ENCODE data around the gene POU2F3.

The POU2F3 gene

DNA sequence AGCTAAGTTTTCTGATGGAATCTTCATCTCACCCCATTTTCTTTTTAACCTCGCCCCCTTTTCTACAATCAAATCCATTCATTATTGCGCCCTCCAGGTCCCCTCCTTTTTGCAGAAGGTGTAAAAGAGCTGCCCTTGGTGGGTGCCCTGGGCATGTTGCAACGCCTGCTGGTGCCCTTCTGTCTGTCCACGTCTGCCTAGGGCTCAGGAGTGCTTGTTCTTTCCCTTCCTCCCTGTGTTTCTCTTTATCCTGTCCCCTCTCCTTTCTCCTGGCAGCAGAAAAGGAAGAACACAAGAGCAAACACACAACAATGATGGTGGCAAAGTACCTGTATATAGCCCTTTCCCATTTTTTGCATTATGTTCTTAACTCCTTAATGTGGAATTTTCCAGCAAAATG, 79.0 kb downstream of the POU2F3 start:
- no peak for DNase-seq (ENCODE audit: low read depth)

DNA sequence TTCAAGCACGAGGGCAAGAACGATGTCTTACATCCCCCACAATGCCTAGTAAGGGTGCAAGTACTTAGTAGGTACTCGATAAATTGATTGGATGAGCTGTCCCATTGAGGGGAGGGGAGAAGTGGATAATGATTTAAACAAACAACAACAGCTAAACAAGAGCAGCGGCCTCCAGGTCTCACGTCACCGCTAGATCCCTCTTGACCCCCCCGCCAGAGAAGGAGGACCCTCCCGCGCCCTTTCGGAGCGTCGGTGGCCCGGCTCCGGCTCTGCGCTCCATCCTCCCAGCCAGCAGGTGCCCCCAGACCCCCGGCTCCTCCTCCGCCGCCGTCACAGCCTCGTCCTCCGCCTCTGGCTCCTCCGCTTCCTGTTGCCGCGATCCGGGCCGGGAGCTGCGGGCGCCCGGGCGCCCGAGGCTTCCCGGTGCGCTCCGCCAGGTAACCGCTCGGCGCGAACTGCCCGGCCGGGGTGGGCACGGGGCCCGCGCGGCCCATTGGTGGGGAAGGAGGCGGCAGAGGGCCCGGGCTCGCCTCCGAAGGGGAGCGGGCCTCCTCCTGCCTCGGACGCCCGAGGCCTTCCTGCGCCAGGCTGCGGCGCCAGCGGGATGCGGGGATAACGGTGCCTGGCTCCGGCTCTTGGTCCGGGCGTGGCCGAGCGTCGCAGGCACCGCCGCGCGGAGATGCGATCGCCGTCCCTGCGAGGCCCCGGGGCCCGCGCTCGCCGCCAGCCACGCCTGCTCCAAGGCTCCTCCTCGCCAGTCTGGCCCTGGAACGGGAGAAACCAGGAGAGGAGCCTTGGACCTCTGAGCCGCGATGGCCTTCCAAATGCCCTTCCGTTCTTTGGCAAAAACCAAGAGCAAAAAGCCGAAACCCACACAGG, 85.2 kb downstream of the POU2F3 start, which contains the start of gene TLCD5:
TLCD5 (plus strand) TSS at position 368 of the 879 bp plus-strand sequence. CDS start 2,143 bp downstream, outside the sequence.
- DNase-seq (ENCODE audit: low read depth) = peak; percentile 69

DNA sequence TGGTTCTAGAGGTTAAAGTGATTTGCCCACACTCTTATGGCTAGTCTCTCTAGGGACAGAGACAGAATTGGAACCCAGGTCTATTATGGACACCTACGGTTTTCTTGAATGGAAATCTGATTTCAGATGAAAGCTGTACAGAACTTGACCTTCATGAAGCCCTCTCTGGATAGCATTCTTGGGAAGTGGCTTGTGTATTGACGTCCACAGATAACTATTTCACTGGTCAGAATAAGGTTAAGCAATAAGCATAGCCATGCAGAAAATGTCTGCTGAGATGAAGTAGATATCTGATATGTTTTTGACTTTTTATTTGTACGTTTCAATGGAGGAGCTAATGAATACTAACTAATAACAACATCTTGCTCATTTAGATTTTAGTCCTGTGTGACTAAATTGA, 86.3 kb downstream of the POU2F3 start:
- peak; percentile 93 for DNase-seq (ENCODE audit: low read depth)

GRCh38 chr11:120326845-120327281, 86.9 kb downstream of the POU2F3 start:
- DNase-seq (ENCODE audit: low read depth) = peak; percentile 83

GRCh38 chr11:120327311-120327710, 87.4 kb downstream of the POU2F3 start:
- DNase-seq (ENCODE audit: low read depth) = no peak

- DNase-seq (ENCODE audit: low read depth) = no peak
Measured at GRCh38 chr11:120329556-120329955, 89.6 kb downstream of the POU2F3 start.

GRCh38 chr11:120330045-120330444, 90.1 kb downstream of the POU2F3 start:
- DNase-seq (ENCODE audit: low read depth) = no peak

DNA sequence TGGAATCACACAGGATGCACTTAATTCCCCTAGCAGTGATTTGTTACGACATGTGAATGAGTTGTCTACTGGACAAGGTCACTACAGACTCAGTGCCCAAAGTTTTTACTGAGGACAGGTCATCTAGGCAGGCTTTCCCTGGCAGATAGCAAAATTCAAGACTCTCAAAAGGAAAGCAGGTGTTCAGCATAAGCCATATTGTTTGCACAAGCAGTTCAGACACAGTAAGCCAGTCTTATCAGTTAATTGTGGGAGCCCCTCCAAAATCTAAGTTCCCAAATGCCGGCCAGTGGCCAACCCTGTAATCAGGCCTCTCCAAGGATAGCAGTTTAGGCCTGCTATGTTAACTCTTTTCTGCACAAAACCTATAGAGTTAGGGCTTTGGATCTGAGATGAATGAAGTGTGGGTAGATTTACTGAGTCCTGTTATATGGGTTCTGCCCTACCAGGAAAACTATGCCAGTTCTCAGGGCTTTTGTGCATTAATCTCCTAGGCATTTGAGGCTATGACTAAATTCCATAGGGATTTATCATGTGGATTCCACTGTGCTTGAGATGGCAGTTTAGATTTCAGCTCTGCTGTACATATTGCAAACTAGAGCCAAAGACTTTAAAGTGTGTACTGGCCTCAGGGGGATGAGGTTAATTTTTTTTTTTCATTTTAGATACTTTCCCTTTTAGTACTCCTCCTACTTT, 91.5 kb downstream of the POU2F3 start:
- peak; percentile 95 for DNase-seq (ENCODE audit: low read depth)

GRCh38 chr11:120332822-120333716, 93.1 kb downstream of the POU2F3 start:
- DNase-seq (ENCODE audit: low read depth) = peak; percentile 39

DNA sequence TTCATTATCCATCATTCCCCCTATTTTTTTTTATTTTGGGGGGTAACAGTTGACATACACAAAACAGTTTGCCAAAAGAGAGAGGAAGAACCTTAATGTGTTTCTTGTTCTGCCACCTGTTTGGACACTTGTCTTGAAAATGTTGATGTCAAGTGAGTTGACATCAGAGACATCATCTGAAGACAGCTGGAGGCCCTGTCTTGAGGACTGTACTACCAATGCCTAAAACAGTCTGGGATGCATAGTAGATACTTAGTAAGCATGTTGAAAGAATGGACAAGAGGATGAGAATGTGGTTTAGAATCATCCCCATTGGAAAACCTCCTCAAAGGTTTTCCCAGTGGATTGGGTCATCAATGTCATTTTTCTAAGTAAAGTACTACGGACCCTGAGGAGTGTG, 93.9 kb downstream of the POU2F3 start:
- DNase-seq (ENCODE audit: low read depth) = no peak

DNA sequence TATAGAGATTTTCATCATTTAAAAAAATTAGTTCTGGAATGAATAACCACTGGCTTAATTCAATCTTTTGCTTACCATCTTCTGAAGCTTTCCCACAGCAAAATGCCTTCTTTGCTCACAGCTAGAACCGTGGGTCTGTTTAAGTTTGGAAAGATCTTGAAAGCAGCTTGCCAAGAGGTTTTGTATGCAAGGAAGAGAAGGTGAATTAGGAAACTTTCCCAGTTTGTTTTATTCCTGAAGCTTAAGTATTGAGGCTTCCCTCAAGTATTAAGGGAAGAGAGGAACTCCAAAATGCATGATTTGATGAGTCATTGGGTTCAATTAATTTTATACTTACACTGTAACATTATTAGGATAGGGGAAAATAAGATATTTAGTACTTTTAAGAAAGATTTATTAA, 94.4 kb downstream of the POU2F3 start:
- DNase-seq (ENCODE audit: low read depth) = no peak

GRCh38 chr11:120334894-120335462, 95.0 kb downstream of the POU2F3 start:
- DNase-seq (ENCODE audit: low read depth) = peak; percentile 88

GRCh38 chr11:120335556-120335907, 95.6 kb downstream of the POU2F3 start:
- no peak for DNase-seq (ENCODE audit: low read depth)

DNA sequence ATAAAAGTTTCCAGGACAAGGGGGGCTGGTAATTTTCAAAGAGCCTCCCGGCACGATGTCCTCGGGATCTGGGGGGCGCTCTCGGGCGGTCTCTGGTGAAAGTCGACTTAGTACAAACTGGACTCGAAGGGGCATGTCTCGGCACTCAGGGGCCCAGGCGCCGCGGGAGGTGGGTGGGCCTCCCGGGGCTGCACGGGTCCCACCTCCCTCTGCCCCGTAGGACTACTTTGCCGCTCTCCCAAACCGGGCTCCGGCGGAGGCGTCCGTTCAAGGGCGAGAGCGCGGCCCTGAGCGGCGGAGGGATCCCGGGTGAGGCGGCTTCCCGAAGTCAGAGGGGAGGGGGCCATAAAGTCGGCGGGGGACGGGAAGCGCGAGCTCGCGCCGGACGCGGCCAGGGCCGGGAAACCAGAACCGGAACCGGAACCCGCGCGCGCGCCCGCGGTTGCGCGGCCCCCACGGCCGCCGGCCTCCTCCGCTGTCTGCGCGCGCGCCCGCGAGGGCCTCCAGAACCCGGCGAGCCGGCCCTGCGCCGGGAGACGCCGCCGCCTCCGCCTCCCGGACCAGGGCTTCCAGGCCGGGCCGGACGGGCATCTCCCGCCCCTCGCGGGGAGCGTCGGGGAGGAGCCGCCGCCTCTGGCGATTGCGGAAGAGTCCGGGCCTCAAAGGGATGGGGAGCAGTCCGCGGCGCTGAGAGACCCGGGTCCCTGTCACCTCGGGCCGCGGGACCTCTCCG, 96.1 kb downstream of the POU2F3 start, which contains the start of gene ARHGEF12:
ARHGEF12 (plus strand) TSS at position 506 of the 733 bp plus-strand sequence. CDS start 831 bp downstream, outside the sequence.
- peak; percentile 97 for DNase-seq (ENCODE audit: low read depth)

GRCh38 chr11:120336641-120337354, 96.9 kb downstream of the POU2F3 start:
- no peak for DNase-seq (ENCODE audit: low read depth)

- peak; percentile 54 for DNase-seq (ENCODE audit: low read depth)
Measured at GRCh38 chr11:120337355-120338106, 97.6 kb downstream of the POU2F3 start.

- peak; percentile 54 for DNase-seq (ENCODE audit: low read depth)
Measured at GRCh38 chr11:120338107-120338933, 98.4 kb downstream of the POU2F3 start.

DNA sequence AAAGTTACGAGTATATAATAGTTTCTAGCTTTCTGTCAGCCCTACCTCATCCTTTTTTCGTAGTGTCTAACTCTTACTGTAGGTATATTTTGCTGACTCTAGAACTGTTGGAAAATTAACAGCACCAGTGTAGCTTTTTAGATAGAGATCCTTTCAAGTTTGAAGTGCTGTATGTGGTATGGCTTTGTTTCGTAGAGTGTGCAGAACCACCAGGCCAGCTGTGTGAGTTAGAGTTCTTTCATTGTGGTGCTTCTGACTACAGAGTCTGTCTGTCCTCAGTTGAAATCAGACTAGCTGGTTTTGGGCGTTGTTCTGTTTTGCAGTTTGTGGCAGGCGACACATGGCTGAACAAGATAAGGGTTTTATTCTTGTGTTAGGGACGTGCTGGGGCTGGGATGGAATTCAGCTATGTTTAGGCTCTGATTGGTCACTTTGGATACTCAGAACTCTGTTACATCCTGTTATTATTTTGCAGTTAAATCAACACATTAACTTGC, 99.5 kb downstream of the POU2F3 start:
- no peak for DNase-seq (ENCODE audit: low read depth)
